Keratinocyte (primary cell): ENCODE data around the gene EFHD2.

ENCODE experiments used
- CTCF ChIP-seq, 3 experiments: IDR thresholded peaks in 1 of 3; conservative IDR thresholded peaks in 1 of 3; optimal IDR thresholded peaks in 1 of 3; 2 replicates in 2 of 3; 3 replicates in 1 of 3; pipeline versions ENCODE3 to v1.5.1; 2011; ENCODE audit warnings: low read length in 3 of 3, mild to moderate bottlenecking in 3 of 3, moderate library complexity in 2 of 3, control low read depth in 1 of 3, inconsistent platforms in 1 of 3; ENCODE audit not compliant: insufficient read depth in 2 of 3; ENCODE audit errors: extremely low read depth in 1 of 3
- EZH2 ChIP-seq: IDR thresholded peaks from one replicate; pipeline ENCODE4 v1.6.1; 2012; ENCODE audit warnings: inconsistent platforms, mild to moderate bottlenecking, low read length, moderate library complexity

DNA sequence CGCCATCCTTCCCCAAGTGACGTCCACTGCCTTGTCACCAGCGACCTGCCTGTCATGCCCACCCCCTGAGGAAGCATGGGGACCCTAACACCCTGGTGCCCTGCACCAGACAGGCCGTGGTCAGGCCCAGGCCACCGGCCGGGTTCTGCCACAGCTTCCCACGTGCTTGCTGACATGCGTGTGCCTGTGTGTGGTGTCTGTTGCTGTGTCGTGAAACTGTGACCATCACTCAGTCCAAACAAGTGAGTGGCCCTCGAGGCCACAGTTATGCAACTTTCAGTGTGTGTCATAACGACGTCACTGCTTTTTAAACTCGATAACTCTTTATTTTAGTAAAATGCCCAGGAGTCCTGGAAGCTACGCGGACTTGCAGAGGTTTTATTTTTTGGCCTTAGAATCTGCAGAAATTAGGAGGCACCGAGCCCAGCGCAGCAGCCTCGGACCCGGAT is 20.0 kb downstream of the EFHD2 start:
- TF ChIP-seq EZH2 (no peak), CTCF (optimal IDR thresholded peaks at IDR 0.05 in 1 of 3, IDR thresholded peaks at IDR 0.05 in 1 of 3, conservative IDR thresholded peaks at IDR 0.05 in 1 of 3; ENCODE audit: extremely low read depth in 1 of 3, insufficient read depth in 2 of 3, low read length in 3 of 3) (no peak)
